ENCODE measurements around the gene NACAD. TPM values are rescaled to one million over a fixed set of nuclear protein-coding genes. Genes with fewer than 3 reads are reported as not detected.

Gene NACAD
- total RNA-seq, 1 donor from 2014 or later = 0.05 TPM

Other genes with a start within 250 kb of the NACAD start
- 64.6 TPM for gene H2AZ2, start 240.9 kb downstream of the NACAD start, total RNA-seq
- gene PURB, start 203.4 kb downstream of the NACAD start, total RNA-seq = 5.0 TPM
- 1.0 TPM for gene MYO1G, start 110.0 kb downstream of the NACAD start, total RNA-seq
- 44.8 TPM for gene CCM2, start 88.8 kb downstream of the NACAD start, total RNA-seq
- gene TBRG4, start 22.7 kb upstream of the NACAD start, total RNA-seq = 40.2 TPM
- 5.8 TPM for gene RAMP3, start 68.8 kb upstream of the NACAD start, total RNA-seq

All from left lobe of liver (tissue), 1 donor.